GM12872 (cell line): Measurements from ENCODE around the gene PLXNA2.

Experiments used
- TF ChIP-seq, protein P1 (sequence below): IDR thresholded peaks from 3 replicates; pipeline ENCODE4 v1.5.1; 2011; ENCODE audit warnings: low read depth, mild to moderate bottlenecking, low read length, moderate library complexity; ENCODE audit not compliant: insufficient read depth

Gene PLXNA2

GRCh38 chr1:208205216-208206013 is 38.8 kb downstream of the PLXNA2 start:
- TF ChIP-seq, protein P1, sequence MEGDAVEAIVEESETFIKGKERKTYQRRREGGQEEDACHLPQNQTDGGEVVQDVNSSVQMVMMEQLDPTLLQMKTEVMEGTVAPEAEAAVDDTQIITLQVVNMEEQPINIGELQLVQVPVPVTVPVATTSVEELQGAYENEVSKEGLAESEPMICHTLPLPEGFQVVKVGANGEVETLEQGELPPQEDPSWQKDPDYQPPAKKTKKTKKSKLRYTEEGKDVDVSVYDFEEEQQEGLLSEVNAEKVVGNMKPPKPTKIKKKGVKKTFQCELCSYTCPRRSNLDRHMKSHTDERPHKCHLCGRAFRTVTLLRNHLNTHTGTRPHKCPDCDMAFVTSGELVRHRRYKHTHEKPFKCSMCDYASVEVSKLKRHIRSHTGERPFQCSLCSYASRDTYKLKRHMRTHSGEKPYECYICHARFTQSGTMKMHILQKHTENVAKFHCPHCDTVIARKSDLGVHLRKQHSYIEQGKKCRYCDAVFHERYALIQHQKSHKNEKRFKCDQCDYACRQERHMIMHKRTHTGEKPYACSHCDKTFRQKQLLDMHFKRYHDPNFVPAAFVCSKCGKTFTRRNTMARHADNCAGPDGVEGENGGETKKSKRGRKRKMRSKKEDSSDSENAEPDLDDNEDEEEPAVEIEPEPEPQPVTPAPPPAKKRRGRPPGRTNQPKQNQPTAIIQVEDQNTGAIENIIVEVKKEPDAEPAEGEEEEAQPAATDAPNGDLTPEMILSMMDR, result no peak

GRCh38 chr1:208204779-208205178 is 39.4 kb downstream of the PLXNA2 start:
- TF ChIP-seq, protein P1, result no peak

- TF ChIP-seq, protein P1, result no peak
These were observed 40.2 kb downstream of the PLXNA2 start for GRCh38 chr1:208203848-208204609.

- TF ChIP-seq, protein P1, result no peak
These were observed 40.9 kb downstream of the PLXNA2 start for GRCh38 chr1:208203127-208203847.

- TF ChIP-seq, protein P1, result no peak
These were observed 41.7 kb downstream of the PLXNA2 start for GRCh38 chr1:208202333-208202995.

DNA sequence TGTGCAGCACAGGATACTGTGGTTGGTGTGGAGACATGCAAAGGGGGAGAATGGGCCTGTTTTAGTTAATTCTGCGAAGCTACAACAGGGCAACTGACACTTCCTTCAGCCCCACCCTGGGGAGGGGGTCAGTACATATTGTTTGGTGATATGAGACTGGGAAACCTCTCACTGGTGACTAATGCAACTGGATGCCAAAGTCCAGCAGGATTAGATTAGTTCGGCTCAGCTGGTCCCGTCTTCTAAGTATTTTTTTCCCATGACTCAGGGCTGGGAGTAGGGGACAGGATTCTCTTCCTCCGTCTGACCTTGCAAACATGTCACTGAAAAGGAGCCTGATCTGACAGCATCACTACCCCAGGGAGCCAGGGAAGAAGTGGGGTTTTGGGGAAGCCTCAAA is 43.0 kb downstream of the PLXNA2 start:
- TF ChIP-seq, protein P1, result no peak

DNA sequence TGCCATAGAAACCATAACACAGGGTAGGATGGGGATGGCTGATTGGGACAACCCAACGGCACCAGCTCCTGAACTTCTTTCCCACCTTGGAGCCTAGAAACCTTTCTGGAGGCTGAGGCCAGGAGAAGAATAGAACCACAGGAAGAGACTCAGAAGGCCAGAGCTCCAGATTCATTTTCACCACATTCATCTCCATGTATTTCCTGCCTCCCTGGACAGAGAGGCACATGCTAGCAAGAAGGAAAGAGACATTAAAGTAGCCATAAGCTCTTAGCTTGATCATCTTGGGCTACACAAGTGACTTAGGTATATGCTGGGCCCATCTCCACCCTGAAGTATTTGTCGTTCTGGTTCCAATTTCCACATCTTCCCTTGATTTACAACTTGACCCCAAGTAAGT is 44.1 kb downstream of the PLXNA2 start:
- TF ChIP-seq, protein P1, result no peak
